HG02981 (cell line): ENCODE results near the gene DENND2A.
A peak's percentile ranks its signal among the peaks of the same experiment; 100 is the strongest.
"Not testable (repeated sequence)": the region's sequence is repeated elsewhere in the genome, so short reads cannot be mapped to it uniquely, and the experiment has no call there.

Experiments used
- ATAC-seq: cut with Tn5 transposase; IDR thresholded peaks from one replicate; pipeline ENCODE4 v1.9.1; 2021; ENCODE audit warnings: mild to moderate bottlenecking, moderate library complexity; ENCODE audit not compliant: unreplicated experiment

The DENND2A gene

GRCh38 chr7:140592964-140593671 lies 47.5 kb downstream of the DENND2A start:
- peak; percentile 57 for ATAC-seq

- ATAC-seq = no peak
These were observed 49.3 kb downstream of the DENND2A start for GRCh38 chr7:140591180-140591902.

DNA sequence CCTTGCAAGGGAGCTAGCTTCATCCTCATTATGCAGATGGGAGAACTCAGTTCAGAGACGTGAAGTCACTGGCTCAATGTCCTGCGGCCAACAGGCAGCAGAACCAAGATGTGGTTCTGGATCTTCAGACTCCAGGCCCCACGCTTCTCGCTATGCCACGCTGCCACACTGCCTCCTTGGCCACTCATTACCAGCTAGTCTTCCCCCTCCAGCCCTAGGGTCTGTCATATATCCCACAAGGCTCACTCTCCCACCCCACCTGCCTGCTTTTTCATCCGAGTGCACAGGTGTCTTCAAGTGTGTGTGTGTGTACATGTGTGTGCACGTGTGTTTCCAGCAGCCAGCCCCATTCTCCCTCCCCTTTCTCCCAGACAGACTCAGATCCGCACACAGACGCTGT lies 53.4 kb downstream of the DENND2A start:
- no peak for ATAC-seq

- ATAC-seq = no peak
These were observed 54.1 kb downstream of the DENND2A start for GRCh38 chr7:140586516-140586915.

DNA sequence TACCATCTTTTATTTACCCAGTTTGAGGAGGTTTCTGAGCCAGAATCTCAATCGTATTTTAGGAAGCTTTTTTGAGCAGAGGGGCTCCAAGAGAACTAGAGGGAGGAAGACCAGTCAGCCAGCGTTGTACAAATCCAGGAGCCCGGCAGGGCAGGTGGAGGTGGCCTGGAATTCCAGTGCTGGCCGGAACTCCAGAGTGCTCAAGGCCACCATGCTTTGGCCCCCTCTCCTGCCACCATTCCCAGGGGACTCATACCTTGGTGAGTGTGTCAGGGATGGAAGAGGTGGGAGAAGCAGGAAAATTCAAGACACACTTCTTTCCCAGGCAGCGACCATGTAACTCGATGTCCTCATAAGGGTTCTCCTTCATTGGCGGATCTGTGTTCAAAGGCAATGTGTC lies 55.3 kb downstream of the DENND2A start:
- no peak for ATAC-seq

DNA sequence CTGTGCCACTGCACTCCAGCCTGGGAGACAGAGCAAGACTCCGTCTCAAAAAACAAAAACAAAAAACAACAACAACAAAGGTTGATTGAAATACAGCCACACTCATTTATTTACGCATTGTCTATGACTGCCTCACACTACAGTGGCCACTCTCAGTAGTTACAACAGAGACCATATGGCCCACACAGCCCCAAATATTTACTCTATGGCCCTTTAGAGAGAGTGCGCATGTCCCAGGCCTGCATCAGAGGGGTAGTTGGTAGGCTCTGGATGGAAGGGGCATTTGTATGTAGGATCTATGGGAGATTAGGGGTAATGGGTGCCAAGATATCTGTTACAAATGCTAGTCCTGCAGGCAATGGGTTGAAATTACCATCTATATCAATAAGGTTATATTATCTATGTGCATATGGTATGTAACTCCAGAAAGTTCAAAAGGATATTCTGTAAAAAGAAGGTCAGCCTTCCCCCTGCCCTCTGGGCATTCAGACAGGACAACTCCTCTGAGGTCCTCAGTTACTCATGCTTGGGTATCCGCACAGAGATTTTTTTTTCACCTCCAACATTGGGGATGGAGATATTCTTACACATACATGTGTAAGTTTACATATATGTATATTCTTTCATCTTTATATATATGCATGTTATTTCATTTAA lies 56.3 kb downstream of the DENND2A start:
- ATAC-seq = no peak

DNA sequence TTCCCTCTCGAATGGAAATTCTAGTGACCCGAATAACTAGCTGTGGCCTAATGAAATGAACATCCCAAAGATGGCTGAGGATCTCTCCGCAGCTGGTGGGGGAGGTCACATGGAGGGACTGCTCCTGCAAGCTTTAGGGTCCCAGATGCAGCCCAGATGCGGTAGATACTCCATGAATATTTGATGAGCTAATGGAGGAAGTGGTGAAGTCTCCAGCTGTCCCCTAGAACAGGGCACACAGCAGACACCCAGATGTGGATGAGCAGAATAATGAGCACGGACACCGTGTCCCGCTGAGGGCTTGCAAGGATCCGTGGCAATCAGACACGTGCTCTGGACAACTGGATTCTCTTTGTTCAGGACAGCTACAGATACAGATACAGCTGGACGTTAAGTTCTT lies 59.2 kb downstream of the DENND2A start:
- ATAC-seq = no peak

DNA sequence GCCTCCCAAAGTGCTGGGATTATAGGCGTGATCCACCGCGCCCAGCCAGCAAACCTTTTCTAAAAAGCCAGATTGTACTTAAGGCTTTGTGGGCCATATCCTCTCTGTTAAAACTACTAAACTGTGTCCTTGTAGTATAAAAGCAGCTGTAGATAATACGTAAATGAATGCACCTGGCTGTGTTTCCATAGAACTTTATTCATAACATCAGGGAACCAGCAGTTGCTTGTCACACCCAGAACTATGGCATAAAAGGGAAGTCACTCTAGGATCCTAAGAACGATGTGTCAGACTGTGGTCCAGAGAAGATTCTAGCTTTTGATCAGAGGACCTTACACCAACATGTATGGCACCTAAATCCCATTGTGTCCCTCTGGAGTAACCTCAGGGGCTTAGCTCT lies 63.0 kb downstream of the DENND2A start:
- ATAC-seq = no peak

- ATAC-seq = no peak
These were observed 64.0 kb downstream of the DENND2A start for GRCh38 chr7:140576589-140576988.

GRCh38 chr7:140571538-140572122 lies 69.0 kb downstream of the DENND2A start:
- ATAC-seq = no peak

- ATAC-seq = no peak
These were observed 70.5 kb downstream of the DENND2A start for GRCh38 chr7:140570120-140570519.

- ATAC-seq = no peak
These were observed 72.4 kb downstream of the DENND2A start for GRCh38 chr7:140568021-140568813.

GRCh38 chr7:140566186-140566585 lies 74.4 kb downstream of the DENND2A start:
- ATAC-seq = not testable (repeated sequence)

- ATAC-seq = not testable (repeated sequence)
These were observed 74.9 kb downstream of the DENND2A start for GRCh38 chr7:140565761-140566160.

GRCh38 chr7:140564643-140565042 lies 76.0 kb downstream of the DENND2A start:
- ATAC-seq = no peak

DNA sequence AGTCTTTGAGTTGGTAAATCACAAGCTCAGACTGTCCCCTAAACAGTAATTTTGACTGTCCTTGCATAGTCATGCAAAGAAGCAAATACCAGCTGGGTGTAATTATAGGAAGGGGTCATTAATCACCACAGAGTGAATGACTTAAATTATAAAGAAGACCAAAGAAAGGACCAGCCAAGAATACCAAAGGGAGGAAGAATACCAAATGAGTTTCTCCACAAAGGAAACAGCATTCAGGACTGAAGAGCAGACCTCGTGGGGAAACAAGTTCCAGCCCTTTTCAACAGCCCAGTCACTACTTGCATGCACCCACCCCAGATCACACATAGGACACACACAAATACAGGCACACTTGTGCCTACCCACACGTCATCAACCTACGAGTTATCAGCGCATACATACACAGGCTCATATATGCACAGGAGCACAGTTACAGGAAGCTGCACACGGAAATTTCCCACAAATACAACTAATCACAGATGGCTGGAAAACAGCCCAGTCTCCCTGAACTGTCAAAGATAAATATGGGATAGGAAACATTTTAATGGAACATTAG lies 77.6 kb downstream of the DENND2A start:
- ATAC-seq = no peak

- ATAC-seq = no peak
These were observed 81.2 kb downstream of the DENND2A start for GRCh38 chr7:140559410-140559809.

- no peak for ATAC-seq
These were observed 82.6 kb downstream of the DENND2A start for GRCh38 chr7:140557809-140558518.

DNA sequence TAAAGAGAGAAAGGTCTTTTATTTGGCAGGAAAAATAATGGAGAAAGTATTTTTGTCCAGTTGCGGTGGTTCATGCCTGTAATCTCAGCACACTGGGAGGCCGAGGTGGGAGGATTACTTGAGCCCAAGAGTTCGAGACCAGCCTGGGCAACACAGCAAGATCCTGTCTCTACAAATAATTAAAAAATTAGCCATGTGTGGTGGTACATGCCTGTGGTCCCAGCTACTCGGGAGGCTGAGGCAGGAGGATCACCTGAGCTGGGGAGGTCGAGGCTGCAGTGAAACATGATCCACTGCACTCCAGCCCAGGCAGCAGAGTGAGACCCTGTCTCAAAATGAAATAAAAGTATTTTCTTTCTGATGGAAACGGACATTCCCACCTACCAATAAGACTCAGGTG lies 83.5 kb downstream of the DENND2A start:
- no peak for ATAC-seq

GRCh38 chr7:140553236-140553635 lies 87.4 kb downstream of the DENND2A start:
- not testable (repeated sequence) for ATAC-seq
